Endothelial cell of umbilical vein (primary cell): Measurements from ENCODE around the gene ATP6V0D1. TPM values are rescaled to one million over a fixed set of nuclear protein-coding genes. Genes with fewer than 3 reads are reported as not detected.

Experiments used
- BruUV-seq: library from RNA; stranded (reverse); fragments of 400-500 nt; replicated peaks from 2 replicates; lab custom pipeline; 2021; lab: Mats Ljungman, UMichigan
- CTCF ChIA-PET: fragments of 300-600, 350-600 bp; sonication (Branson Sonifier 250); formaldehyde crosslinking; loops from one replicate; lab custom pipeline; 2021; ENCODE audit warnings: antibody characterized with exemption, inconsistent platforms; lab: Charles Lee
- POLR2A ChIA-PET: fragments of 300-600, 350-600 bp; sonication (Branson Sonifier 250); formaldehyde crosslinking; loops from one replicate; lab custom pipeline; 2021; ENCODE audit warnings: antibody characterized with exemption, inconsistent platforms; lab: Charles Lee
- DNase-seq: peaks from one replicate; pipeline ENCODE4 v3.0.0-alpha.2; 2011; ENCODE audit warnings: low read depth, low spot score
- FAIRE-seq: peaks from 2 replicates; lab custom pipeline; 2011; peaks lifted over from hg19 to GRCh38; lab: Jason Lieb, UNC
- H2AFZ ChIP-seq: 2 replicates; pipeline ENCODE4 v1.6.0; 2012; ENCODE audit warnings: low read depth, low read length, control low read depth, inconsistent platforms
- H3K27ac ChIP-seq: 2 replicates; pipeline ENCODE4 v1.5.1; 2011; ENCODE audit warnings: low read depth, mild to moderate bottlenecking, control low read depth, low read length, moderate library complexity; ENCODE audit not compliant: insufficient read depth
- H3K27me3 ChIP-seq, 2 experiments: 2 replicates each; pipeline versions ENCODE4 v1.6.0 to v1.6.1; 2011; ENCODE audit warnings: low read length in 2 of 2, mixed read lengths in 1 of 2; ENCODE audit not compliant: control insufficient read depth in 2 of 2, insufficient read depth in 2 of 2
- H3K36me3 ChIP-seq, 2 experiments: 2 replicates in 1 of 2; 3 replicates in 1 of 2; pipeline ENCODE4 v1.5.1; 2011; ENCODE audit warnings: low read length in 2 of 2, mild to moderate bottlenecking in 1 of 2, moderate library complexity in 1 of 2; ENCODE audit not compliant: control insufficient read depth in 2 of 2, insufficient read depth in 2 of 2; ENCODE audit errors: extremely low read depth in 1 of 2
- H3K4me1 ChIP-seq: 3 replicates; pipeline ENCODE4 v1.5.1; 2011; ENCODE audit warnings: mild to moderate bottlenecking, low read length; ENCODE audit not compliant: control insufficient read depth, insufficient read depth; ENCODE audit errors: extremely low read depth
- H3K4me2 ChIP-seq: 2 replicates; pipeline ENCODE4 v1.6.1; 2011; ENCODE audit warnings: low read length, control low read depth, mixed read lengths; ENCODE audit not compliant: insufficient read depth
- H3K4me3 ChIP-seq, 3 experiments: fragments of 200-600 bp in 1 of 3; sonication (generic), shearing (Covaris generic) in 1 of 3; replicated peaks in 1 of 3; 2 replicates each; pipeline ENCODE4 v1.5.1; 2011 to 2016; ENCODE audit warnings: control low read depth in 3 of 3, low read length in 3 of 3, mild to moderate bottlenecking in 2 of 3, inconsistent platforms in 1 of 3, low read depth in 1 of 3, moderate library complexity in 1 of 3; ENCODE audit not compliant: insufficient read depth in 1 of 3
- H3K79me2 ChIP-seq: 2 replicates; pipeline ENCODE4 v1.6.0; 2012; ENCODE audit warnings: low read length, inconsistent platforms; ENCODE audit not compliant: control insufficient read depth, insufficient read depth
- H3K9ac ChIP-seq: replicated peaks from 2 replicates; pipeline ENCODE3; 2011; ENCODE audit warnings: low read length, control low read depth; ENCODE audit not compliant: insufficient read depth; ENCODE audit errors: extremely low read depth
- H3K9me1 ChIP-seq: replicated peaks from 3 replicates; pipeline ENCODE4 v1.6.0; 2011; ENCODE audit warnings: mild to moderate bottlenecking, low read length; ENCODE audit not compliant: control insufficient read depth, insufficient read depth; ENCODE audit errors: extremely low read depth
- H3K9me3 ChIP-seq: replicated peaks from 2 replicates; pipeline ENCODE4 v1.5.1; 2012; ENCODE audit warnings: low read length, inconsistent platforms; ENCODE audit not compliant: control insufficient read depth, insufficient read depth
- H4K20me1 ChIP-seq: replicated peaks from 2 replicates; pipeline ENCODE3; 2011; ENCODE audit warnings: mild to moderate bottlenecking, low read length; ENCODE audit not compliant: control insufficient read depth, insufficient read depth; ENCODE audit errors: extremely low read depth
- CTCF ChIP-seq, 2 donors: IDR thresholded peaks; 1 replicate in 1 of 2; 2 replicates in 1 of 2; pipeline ENCODE4 v1.5.1; 2011; ENCODE audit warnings: low read length in 2 of 2, mild to moderate bottlenecking in 2 of 2, moderate library complexity in 2 of 2, control low read depth in 1 of 2, inconsistent platforms in 1 of 2, low read depth in 1 of 2; ENCODE audit not compliant: insufficient read depth in 1 of 2; ENCODE audit errors: extremely low read depth in 1 of 2
- EZH2 ChIP-seq: IDR thresholded peaks from 2 replicates; pipeline ENCODE4 v1.6.1; 2012; ENCODE audit warnings: borderline replicate concordance, low read depth, mild to moderate bottlenecking, moderate library complexity, low read length, inconsistent platforms; ENCODE audit not compliant: severe bottlenecking
- FOS ChIP-seq: IDR thresholded peaks from 2 replicates; pipeline ENCODE4 v1.6.1; 2011; ENCODE audit warnings: mild to moderate bottlenecking, low read length, moderate library complexity, borderline replicate concordance; ENCODE audit not compliant: insufficient read depth
- GATA2 ChIP-seq: IDR thresholded peaks from 2 replicates; pipeline ENCODE4 v1.7.0; 2011; ENCODE audit warnings: low read depth, mild to moderate bottlenecking, moderate library complexity, mixed read lengths, low read length; ENCODE audit not compliant: insufficient read length, insufficient read depth
- JUN ChIP-seq: IDR thresholded peaks from 2 replicates; pipeline ENCODE4 v1.6.1; 2011; ENCODE audit warnings: borderline replicate concordance, low read depth; ENCODE audit not compliant: insufficient read length, insufficient read depth
- MAX ChIP-seq: IDR thresholded peaks from 2 replicates; pipeline ENCODE4 v1.6.1; 2011; ENCODE audit not compliant: insufficient read depth, insufficient read length
- MYC ChIP-seq: IDR thresholded peaks from one replicate; pipeline ENCODE4 v1.6.1; 2011; ENCODE audit warnings: mild to moderate bottlenecking, low read depth, low read length
- POLR2A ChIP-seq: IDR thresholded peaks from 2 replicates; pipeline ENCODE4 v1.6.1; 2012; ENCODE audit warnings: low read depth, mild to moderate bottlenecking, control low read depth, low read length
- POLR2AphosphoS5 ChIP-seq: IDR thresholded peaks from 2 replicates; pipeline ENCODE4 v1.6.1; 2012; ENCODE audit warnings: low read depth, mild to moderate bottlenecking, control low read depth, low read length, moderate library complexity; ENCODE audit not compliant: insufficient read depth
- dilution Hi-C: fragments of 300-500 bp; cut with MboI; formaldehyde crosslinking; loops from one replicate; pipeline ENCODE4 v1.15.0; 2019; ENCODE audit warnings: low sequenced_read_pairs; ENCODE audit not compliant: extremely low pct_ligation_motif_present
- intact Hi-C: fragments of 100-400 bp; cut with micrococcal nuclease; formaldehyde crosslinking; loops from one replicate; pipeline ENCODE4 v1.10.0; 2022
- polyA plus RNA-seq, 4 experiments: library from polyadenylated mRNA; depleted of rRNA in 3 of 4; stranded (reverse) in 3 of 4; unstranded in 1 of 4; fragments of >200 nt; gene quantifications; 2 replicates each; pipeline versions ENCODE4 v1.2.1 to v1.2.3, GENCODE V29; 2011 to 2012; ENCODE audit warnings: missing spikeins in 1 of 4
- total RNA-seq: library from RNA; stranded (reverse); gene quantifications from 2 replicates; pipeline ENCODE4 v1.2.3, GENCODE V29; 2021

The ATP6V0D1 gene
- total and polyA plus RNA-seq, 2 donors (not counting 3 experiments of a cell fraction or from before 2014, with no cell fraction given) = 82.8 to 232 TPM

GRCh38 chr16:67404740-67405226 lies 76.2 kb downstream of the ATP6V0D1 start:
- Histone ChIP-seq H4K20me1 (no peaks in the 10 kb centered on the region), H3K27me3 (no peaks in the 10 kb centered on the region), H3K9ac (no peak overlapping the region), H2AFZ (no peak overlapping the region), H3K4me1 (peaks cover 20% of the 10 kb centered on the region), H3K9me1 (no peaks in the 10 kb centered on the region), H3K36me3 (no peaks in the 10 kb centered on the region), H3K4me3 (no peak overlapping the region), H3K9me3 (no peaks in the 10 kb centered on the region), H3K27ac (no peak overlapping the region), H3K79me2 (no peaks in the 10 kb centered on the region), H3K4me2 (no peak overlapping the region)
- BruUV-seq = no TSS peak
- dilution Hi-C loops (no loop called here), intact Hi-C loops (no loop called here)
- FAIRE-seq (no peak), DNase-seq (no peak)
- ChIA-PET POLR2A (interaction anchor here (0.6 kb wide), 1 partner anchor 29 kb away, joined by 5 read pairs; no protein-coding TSS in a partner anchor), CTCF (interaction anchor here (1.0 to 1.5 kb wide), 2 partner anchors 23 to 61 kb away, joined by 4 read pairs; no protein-coding TSS in a partner anchor)
- no peak for TF ChIP-seq POLR2A
- TF ChIP-seq GATA2 = no peak
- no peak for TF ChIP-seq JUN
- TF ChIP-seq POLR2AphosphoS5 = no peak
- no peak for TF ChIP-seq EZH2
- TF ChIP-seq FOS = no peak
- TF ChIP-seq MYC = no peak
- no peak for TF ChIP-seq CTCF (IDR thresholded peaks at IDR 0.05; ENCODE audit: extremely low read depth in 1 of 2, insufficient read depth in 1 of 2, low read depth in 1 of 2, low read length in 2 of 2)
- TF ChIP-seq MAX = no peak
